Hematopoietic multipotent progenitor cell treated with erythropoietin and hydrocortisone succinate and interleukin-3 and kit ligand, for 17 days (in vitro differentiated cells): Measurements from ENCODE around the gene PRKCZ.
"Not testable (repeated sequence)": the region's sequence is repeated elsewhere in the genome, so short reads cannot be mapped to it uniquely, and the experiment has no call there.

ENCODE experiments used
- DNase-seq: peaks from one replicate; pipeline ENCODE4 v3.0.0-alpha.2; 2015; ENCODE audit warnings: low spot score

The PRKCZ gene

DNA sequence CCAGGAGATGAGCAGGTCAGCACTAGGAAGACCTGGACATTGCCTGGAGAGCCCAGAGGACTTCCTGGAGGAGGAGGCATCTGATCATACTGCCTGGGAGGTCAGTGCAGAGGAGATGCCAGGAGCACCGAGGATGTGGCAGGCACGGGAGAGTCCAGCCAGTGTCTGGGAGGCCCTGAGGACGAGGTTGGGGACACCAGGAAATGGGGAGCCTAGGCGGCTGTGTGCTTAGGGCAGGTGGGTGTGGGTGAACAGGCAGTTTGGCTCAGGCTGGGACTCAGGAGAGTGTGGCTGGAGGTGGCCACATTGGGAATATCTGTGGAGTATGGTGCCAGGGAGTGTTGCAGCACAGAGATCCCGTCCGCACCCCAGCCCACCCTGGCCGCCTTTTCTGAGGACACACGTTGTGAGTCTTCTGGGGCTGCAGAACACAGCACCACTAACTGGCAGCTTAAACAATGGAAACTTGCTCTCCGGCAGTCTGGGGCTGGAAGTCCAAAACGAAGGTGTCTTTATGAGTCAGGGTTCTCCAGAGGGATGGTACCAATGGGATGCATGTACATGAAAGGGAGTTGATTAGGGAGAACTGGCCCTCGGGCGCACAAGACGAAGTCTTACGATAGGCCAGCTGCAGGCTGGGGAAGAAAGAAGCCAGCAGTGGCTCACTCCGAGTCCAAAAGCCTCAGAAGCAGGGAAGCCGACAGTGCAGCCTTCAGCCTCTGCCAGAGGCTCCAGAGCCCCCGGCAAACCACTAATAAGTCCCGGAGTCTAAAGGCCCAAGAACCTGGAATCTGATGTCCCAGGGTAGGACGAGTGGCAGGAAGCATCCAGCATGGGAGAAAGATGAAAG, 86.4 kb downstream of the PRKCZ start:
- no peak for DNase-seq

DNA sequence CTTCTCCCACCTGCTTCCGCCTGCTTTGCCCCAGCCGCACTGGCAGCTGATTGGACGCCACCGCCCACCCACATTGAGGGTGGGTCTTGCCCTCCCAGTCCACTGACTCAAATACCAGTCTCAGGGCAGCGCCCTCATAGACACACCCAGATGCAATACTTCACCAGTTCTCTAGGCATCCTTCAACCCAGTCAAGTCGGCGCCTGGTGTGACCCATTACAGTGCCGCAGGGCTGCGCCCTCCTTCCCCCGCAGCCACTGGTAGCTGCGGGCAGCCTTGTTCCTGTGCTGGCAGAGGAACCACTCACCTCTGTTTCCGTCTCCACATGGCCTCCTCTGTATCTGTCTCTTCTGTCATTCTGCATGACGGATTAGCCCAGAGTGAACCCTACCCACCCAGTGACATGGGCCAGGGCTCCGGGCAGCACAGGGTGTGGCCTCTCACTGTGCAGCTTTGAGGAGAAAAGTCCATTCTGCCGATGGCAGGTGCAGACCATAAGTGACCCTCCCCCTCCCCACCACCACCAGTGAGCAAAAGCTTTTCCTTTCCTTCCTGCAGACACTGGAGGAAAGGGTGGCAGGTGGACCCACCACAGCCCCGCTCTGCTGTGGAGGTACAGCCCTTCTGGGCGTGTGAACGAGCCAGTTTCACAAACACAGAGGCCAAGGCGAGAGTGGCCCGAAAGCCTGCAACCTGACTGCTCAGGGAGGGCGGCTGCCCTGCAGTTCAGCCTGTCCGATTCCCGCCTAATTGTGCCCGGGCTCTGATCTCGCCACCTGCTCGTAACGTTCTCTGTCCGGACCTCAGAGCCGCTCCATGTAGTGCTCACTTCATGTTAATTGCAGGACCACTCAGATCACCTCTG, 87.3 kb downstream of the PRKCZ start:
- DNase-seq, result no peak

DNA sequence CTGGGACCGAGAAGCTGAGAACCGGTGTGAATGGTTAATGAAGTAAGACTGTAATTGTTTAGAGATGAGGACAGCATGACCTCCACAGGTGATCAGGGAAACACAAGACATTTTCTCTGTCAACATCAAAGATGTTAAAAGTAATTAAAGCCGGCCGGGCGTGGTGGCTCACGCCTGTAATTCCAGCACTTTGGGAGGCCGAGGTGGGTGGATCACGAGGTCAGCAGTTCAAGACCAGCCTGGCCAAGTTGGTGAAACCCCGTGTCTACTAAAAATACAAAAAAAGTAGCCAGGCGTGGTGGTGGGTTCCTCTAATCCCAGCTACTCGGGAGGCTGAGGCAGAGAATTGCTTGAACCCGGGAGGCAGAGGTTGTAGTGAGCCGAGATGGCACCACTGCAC, 88.9 kb downstream of the PRKCZ start:
- DNase-seq, result not testable (repeated sequence)

DNA sequence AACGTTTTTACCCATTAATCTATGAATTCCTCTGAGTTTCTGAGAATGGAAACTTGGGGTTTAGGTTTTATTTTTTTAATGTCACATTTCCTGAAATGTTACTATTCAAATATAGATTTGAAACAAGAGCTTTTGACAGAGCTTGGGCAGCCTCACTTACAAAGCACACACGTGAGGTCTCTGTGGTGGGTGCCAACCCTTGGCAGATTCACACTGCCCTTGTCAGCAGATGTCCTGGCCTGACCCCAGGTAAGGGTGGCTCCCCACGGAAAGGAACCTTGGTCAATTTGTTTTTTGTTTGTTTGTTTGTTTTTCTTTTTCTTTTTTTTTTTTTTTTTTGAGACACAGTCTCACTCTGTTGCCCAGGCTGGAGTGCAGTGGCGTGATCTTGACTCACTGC, 90.8 kb downstream of the PRKCZ start:
- no peak for DNase-seq

DNA sequence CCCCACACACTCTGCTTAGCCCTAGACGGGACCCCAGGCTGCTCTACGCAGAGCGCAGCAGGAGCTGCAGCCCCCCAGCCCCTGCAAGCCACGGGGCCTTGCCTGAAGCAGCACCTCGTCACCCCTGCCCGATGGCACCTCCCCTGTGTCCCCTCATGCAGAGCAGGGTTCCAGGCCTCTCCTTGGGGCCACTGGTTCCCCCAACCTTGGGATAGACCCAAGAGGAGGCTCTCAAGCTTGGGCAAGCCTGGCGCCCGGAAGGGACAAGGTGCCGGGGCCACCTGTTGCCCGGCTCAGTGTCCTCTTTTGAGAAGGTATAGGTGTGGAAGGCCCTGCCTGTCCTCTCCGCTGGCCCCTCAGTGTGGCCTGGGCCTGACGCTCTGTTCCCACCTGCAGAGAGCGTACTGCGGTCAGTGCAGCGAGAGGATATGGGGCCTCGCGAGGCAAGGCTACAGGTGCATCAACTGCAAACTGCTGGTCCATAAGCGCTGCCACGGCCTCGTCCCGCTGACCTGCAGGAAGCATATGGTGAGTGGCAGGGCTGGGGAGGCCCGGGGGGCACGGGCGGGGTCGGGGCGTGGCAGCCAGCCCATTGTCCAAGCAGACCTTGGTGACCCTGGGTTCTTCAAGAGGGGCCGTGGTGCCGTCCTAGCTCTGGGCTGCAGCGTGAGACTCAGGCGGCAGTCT, 93.7 kb downstream of the PRKCZ start:
- DNase-seq, result no peak

DNA sequence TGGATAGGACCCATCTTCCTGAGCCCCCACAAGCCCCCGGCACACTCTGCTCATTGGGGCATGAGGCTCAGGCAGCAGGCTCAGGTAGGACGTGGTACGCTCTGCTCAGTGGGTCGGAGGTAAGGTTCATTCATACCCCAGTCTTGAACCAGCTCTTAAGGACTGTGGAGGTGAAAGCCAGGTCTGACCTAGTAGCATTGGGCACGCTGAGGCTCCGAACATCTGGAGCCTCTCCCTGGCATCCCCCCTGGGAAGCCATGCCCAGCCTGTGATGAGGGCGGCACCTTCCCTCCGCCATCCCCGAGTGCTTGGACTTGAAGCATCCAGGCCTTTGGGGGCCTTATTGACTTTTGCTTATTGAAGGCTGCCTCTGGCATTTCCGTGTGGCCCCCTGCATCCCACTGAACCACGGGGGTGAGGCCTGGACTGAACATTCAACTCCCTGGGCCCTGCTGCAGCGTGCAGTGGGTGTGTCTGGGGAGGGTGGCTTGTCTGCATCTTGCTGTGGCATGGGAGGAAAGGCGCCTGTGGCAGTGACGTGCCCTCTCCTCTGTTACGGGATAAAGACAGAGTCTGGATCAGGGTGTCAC, 94.4 kb downstream of the PRKCZ start:
- DNase-seq, result no peak

DNA sequence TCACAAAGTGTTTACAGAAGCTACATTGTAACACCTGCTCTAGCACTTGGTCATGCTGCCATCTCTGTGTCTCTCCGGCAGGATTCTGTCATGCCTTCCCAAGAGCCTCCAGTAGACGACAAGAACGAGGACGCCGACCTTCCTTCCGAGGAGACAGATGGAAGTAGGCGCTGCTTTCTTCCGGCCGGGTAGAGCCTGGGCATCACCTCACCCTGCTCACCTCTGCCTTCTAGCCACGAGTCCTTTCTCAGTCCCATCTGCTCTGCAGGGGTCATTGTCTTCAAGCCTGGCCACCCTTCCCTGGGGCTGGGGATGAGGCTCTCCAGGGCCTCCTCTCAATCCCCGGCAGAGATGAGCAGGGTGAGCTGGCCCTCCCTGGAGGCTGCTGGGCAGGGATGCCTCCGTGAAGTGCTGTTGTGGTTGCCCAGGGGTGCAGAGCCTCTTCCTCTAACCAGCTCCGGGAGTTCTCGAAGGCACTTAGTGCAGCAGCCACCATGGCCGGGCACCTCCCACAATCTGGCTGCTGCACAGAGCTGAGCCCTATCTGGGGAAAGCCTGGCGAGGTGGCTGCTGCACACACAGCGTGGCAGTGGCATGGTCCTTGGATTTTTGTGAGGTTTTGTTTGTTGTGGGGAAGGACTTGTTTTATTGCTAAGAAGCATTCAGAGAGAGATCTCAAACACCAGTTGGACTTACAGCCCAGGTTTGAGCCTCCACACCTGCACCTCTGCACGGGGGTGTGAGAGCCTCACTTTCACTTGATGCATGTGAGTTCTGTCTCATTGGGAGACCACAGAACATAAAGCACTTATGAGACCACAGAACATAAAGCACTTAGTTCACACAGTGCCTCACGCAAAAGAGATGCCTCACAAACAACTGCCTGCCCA, 96.0 kb downstream of the PRKCZ start:
- no peak for DNase-seq

DNA sequence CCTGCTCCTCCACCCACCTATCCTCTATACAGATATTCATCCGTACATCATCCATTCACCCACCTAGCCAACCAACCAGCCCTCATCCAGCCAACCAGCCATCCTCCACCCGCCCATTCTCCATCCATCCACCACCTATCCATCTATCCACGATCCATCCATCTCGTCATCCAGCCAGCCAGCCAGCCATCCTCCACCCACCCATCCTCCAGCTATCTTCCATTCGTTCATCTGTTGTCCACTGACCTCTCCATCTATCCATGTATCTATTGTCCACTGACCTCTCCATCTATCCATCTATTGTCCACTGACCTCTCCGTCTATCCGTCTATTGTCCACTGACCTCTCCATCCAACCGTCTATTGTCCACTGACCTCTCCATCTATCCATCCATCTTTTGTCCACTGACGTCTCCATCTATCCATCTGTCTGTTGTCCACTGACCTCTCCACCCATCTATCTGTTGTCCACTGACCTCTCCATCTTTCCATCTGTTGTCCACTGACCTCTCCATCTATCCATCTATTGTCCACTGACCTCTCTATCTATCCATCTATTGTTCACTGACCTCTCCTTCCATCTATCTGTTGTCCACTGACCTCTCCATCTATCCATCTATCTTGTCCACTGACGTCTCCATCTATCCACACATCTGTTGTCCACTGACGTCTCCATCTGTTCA, 96.8 kb downstream of the PRKCZ start:
- DNase-seq, result no peak

DNA sequence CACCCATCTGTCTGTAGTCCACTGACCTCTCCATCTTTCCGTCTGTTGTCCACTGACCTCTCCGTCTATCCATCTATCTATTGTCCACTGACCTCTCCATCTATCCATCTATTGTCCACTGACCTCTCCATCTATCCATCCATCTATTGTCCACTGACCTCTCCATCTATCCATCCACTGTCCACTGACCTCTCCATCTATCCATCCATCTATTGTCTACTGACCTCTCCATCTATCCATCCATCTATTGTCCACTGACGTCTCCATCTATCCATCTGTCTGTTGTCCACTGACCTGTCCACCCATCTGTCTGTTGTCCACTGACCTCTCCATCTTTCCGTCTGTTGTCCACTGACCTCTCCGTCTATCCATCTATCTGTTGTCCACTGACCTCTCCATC, 97.7 kb downstream of the PRKCZ start:
- DNase-seq, result not testable (repeated sequence)

DNA sequence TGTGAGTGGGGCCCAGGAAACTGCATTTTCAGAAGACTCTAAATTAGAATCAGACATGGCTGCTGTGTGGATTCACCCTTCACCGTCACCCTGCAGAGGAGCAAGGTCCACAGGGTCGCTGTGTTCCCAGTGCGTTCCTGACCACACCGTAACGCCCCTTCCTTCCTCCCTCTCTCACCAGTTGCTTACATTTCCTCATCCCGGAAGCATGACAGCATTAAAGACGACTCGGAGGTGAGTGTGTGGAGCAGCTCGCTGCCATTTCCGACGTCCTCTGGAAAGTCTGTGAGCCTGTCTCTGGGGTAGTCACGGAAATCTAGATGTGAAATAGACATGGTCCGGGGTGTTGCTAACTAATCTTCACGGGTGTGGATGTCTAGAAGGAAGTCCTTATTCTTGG, 98.5 kb downstream of the PRKCZ start:
- no peak for DNase-seq

DNA sequence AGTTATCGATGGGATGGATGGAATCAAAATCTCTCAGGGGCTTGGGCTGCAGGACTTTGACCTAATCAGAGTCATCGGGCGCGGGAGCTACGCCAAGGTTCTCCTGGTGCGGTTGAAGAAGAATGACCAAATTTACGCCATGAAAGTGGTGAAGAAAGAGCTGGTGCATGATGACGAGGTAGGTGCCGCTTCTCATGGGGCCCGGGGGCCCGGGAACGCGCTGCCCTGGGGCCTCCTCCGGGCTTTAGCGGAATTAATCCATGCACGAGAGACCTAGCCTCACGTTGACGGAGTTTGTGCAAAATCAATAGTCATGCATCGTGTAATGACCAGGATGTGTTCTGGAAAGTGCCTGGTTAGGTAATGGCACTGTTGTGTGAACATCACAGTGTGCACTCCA, 100.6 kb downstream of the PRKCZ start:
- no peak for DNase-seq

DNA sequence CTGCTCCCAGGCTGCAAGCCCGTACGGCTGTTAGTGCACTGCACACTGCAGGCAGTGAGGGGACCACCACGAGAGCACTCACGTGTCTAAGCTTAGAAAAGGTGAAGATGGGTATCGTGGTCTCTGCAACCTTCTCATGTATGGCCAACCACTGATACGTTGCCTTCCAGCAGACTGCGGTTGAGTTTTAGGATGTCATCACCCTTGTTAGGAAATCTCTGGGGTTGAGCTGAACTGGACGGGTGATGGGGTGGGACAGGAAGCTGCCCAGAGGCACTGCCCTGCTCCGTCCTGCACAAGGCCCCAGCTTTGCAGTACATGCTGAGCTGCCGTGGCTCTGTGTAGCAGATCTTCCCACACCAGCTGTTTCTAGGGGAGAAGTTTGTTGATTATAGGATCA, 101.0 kb downstream of the PRKCZ start:
- no peak for DNase-seq

DNA sequence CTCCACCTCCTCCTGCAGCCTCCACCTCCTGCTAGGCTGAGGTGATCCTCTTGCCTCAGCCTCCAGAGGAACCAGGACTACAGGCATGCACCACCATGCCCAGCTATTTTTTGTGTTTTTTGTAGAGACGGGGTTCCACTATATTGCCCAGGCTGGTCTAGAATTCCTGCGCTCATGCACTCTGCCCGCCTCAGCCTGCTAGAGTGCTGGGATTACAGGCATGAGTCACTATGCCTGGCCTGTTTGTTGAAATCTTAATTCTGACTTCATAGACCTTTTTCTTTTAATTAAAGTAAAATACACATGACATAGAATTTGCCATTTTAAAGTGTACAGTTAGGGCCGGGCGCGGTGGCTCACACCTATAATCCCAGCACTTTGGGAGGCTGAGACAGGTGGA, 101.7 kb downstream of the PRKCZ start:
- DNase-seq, result no peak

DNA sequence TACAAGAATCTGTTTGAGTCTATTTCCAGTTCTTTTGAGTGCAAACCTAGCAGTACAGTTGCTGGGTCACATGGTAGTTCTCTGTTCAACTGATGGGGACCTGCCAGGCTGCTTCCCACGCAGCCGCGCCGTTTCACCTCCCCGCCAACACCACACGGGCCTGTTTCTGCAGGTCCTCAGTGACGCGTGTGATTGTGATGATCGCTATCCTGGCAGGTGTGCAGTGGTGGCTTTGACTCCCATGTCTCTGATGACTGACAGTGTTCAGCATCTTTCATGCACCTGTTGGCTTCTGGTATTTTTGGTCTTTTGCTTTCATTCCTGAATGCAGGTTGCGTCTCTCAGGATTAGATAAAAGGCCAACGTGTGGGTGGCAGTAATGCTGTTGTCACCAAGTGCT, 102.7 kb downstream of the PRKCZ start:
- no peak for DNase-seq

DNA sequence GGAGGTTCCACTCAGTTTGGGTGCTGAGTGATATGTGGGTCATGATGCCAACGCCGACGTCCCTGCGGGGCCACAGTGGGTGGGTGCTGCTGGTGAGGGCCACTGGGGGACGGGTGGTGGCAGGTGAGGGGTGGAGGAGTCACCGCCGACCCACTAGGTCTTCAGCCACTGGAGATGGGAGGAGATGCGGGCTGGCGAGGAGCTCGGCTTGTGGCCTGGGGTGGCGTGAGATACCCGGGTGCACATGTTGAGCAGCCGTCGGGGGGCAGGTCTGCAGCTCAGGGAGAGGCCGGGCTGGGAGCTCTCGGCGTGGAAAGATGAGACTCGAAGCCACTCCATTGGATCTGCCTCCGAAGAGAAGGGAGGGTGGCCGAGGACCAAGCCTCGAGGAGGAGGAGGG, 103.8 kb downstream of the PRKCZ start:
- no peak for DNase-seq

DNA sequence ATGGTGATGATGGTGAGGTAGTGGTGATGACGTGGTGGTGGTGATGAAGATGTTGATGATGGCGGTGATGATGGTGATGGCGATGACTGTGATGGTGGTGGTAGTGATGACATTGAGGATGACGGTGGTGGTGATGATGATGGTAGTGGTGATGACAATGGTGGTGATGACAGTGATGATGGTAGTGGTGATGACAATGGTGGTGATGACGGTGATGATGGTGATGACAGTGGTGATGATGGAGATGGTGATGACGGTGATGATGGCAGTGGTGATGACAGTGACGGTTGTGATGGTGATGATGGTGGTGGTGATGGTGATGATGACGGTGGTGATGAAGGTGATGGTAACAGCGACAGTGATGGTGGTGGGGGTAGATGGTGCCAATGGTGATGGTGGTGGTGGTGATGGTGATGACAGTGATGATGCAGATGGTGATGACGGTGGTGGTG, 105.0 kb downstream of the PRKCZ start:
- DNase-seq, result no peak

DNA sequence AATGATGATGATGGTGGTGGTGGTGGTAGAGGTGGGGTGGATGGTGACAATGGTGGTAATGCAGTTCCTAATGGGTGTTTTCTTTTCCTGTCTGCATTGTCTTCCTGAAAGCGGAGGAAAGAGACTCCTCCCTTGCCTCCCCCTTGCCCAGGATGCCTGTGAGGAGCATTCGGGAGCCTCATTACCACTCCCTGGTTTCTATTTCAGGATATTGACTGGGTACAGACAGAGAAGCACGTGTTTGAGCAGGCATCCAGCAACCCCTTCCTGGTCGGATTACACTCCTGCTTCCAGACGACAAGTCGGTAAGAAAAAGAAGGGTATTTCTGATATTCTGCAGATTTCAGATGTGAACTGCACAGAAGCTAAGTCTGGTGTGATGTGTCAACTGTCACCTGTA, 105.6 kb downstream of the PRKCZ start:
- no peak for DNase-seq

DNA sequence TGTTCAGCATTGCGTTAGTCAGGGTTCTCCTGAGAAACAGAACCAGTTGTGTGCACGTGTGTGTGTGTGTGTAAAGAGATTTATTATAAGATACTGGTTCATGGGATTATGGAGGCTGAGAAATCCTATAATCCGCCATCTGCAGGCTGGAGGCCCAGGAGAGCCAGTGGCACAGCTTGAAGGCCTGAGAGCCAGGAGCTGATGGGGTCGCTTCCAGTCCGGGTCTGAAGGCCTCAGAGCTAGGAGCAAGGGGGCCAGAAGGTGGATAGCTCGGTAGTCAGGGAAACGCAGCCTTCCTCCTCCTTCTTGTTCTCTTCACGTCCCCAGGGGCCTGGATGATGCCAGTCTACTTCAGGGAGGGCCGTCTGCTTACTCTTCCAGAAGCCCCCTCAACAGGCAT, 106.7 kb downstream of the PRKCZ start:
- no peak for DNase-seq

DNA sequence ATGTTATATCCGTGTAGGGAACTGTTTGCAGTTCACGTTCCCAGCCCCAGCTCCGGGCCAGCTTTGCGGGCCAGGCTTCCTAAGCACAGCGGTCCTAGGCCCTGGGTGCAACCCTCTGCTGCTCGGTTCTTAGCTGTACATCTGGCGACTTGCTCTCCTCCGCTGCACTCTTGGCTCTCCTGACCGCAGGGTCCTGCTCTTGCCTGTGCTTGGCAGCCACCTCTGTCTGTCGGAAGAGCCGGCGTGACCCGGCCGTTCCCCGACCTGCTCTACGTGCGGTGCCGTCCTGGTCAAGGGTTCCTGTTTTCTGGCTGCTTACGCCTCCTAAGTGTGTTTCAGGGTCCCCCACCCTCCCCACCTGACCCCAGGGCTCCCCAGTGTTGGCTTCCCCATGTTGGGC, 107.6 kb downstream of the PRKCZ start:
- DNase-seq, result no peak

DNA sequence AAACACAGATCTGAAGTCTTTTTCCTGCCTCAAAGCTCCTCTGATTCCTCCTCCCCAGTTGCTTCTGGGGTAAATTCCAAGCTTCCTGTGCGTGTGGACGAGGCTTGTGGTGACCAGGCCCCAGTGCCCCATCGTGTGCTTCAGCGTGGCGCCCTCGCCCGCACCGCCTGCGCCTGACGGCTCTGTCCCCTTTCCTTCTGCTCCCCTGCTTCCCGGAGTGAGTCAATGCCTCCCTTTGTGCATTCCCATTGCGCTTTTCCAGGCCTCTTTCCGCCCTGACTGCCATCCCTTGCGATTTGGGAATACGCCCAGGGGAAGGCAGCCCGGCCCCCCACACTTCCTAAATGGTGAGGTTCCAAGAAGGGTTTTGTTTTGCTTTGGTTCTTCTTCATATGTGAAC, 108.1 kb downstream of the PRKCZ start:
- DNase-seq, result no peak

DNA sequence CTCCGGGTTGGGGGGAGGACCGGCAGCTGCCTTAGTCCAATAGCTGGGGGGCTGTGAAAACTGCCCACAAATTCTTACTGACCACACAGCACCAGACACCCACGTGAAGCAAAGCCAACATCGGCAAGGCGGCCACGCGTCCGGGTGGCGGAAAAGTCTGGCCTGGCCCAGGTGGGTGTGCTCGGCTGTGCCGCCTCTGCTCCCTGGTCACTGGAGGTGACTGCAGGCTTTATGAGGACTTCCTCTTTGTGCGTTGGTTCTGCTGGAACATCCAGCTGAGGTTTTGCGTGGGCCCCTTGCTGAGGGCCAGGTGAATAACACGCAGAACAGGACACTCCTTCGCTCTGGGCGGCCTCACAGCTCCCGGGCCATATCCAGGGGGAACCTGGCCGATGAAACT, 108.9 kb downstream of the PRKCZ start:
- no peak for DNase-seq
